ENCODE results near the gene ADIG.

ADIG gene

DNA sequence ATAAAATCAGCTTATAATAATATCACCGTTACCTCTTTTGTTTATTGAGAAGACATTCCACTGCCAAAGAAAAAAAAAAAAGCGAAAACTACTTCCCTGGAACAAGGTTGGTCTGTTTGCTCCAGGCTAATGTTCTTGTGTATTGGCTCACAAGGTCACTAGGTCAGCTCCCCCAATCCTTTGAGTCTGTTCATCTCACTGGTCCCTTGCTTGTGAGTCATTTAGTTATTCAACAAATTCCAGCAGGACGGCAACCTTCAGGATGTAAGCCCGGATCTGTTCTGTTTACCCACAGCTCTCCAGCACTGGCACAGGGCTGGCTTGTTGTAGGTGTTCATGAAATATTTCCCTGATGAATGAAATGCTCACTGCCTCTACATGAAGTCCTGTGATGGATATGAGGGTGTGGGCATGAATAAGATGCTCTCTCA is 23.9 kb downstream of the ADIG start:
- Mint-ChIP-seq H3K36me3 (ENCODE audit: low read depth) (no peaks in the 10 kb centered on the region), H3K4me3 (no peak overlapping the region), H3K4me1 (ENCODE audit: low read depth) (peaks cover 6% of the 10 kb centered on the region), H3K9me3 (no peaks in the 10 kb centered on the region), H3K27me3 (peaks cover 63% of the 10 kb centered on the region), H3K27ac (no peak overlapping the region)

DNA sequence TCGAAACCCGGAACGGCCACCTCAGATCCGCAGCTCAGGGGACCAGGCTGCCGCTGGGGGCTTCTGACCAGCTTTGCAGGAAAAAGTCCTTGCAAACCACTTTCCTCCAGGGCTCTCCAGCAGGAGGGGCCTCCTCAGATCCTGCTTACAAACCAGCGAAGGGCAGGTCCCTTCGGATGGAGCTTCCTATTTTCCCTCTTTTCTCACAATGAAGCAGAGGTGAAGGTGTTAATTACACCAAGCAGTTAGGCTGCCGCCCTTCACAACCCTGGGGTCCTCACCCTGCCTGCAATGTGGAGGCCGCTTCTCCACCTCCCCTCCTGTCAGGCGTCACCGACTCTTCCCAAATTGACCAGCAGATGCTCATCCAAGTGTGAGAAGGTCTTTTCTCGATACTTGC is 26.4 kb downstream of the ADIG start:
- no peaks in the 10 kb centered on the region for H3K36me3 Mint-ChIP-seq (ENCODE audit: low read depth)
- peaks cover 48% of the 10 kb centered on the region for H3K27me3 Mint-ChIP-seq
- H3K4me3 Mint-ChIP-seq: no peak overlapping the region
- H3K27ac Mint-ChIP-seq: no peak overlapping the region
- H3K9me3 Mint-ChIP-seq: no peaks in the 10 kb centered on the region
- no peaks in the 10 kb centered on the region for H3K4me1 Mint-ChIP-seq (ENCODE audit: low read depth)

DNA sequence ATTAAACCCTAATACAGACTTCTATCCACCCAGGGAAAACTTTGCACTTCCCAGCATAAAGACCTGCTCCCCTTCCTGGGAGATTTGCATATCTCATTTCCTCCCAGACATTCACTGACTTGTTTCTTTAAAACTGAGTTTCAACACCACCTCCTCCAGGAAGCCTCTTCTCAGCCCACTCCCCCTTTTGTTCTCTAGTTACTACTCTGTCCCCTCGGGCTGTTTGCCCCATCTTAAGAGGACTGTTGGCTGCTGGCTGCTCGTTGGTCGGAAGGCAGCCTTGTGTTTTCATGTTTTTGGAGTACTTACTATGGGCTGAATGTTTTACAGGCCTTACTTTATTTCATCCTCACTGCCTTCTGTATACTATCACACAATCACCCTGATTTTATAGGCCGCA is 27.2 kb downstream of the ADIG start:
- no peak overlapping the region for H3K4me3 Mint-ChIP-seq
- H3K27ac Mint-ChIP-seq: no peak overlapping the region
- H3K36me3 Mint-ChIP-seq (ENCODE audit: low read depth): no peaks in the 10 kb centered on the region
- peaks cover 47% of the 10 kb centered on the region for H3K27me3 Mint-ChIP-seq
- H3K4me1 Mint-ChIP-seq (ENCODE audit: low read depth): no peaks in the 10 kb centered on the region
- no peaks in the 10 kb centered on the region for H3K9me3 Mint-ChIP-seq

DNA sequence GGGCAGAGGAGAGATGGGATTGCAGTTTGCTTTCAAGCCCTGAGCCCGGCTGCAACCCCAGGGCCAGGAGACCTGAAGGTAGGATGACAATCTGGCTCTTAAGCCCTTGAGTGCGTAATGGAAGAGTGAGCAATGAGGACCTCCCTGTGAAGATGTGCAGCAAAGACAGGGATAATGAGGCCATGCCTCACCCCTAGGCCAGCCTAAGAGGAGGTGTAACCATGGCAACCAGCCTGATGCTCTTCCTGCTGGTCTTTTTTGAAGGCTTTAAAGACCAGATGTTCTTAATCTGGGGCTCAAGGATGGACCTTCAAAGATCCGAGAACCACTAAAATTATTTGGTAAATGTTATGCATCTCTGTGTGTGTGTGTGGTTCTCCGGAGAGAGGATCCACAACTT is 28.8 kb downstream of the ADIG start:
- Mint-ChIP-seq H3K36me3 (ENCODE audit: low read depth) (no peaks in the 10 kb centered on the region), H3K4me1 (ENCODE audit: low read depth) (no peaks in the 10 kb centered on the region), H3K9me3 (no peaks in the 10 kb centered on the region), H3K27me3 (peaks cover 39% of the 10 kb centered on the region), H3K4me3 (no peak overlapping the region), H3K27ac (no peak overlapping the region)

DNA sequence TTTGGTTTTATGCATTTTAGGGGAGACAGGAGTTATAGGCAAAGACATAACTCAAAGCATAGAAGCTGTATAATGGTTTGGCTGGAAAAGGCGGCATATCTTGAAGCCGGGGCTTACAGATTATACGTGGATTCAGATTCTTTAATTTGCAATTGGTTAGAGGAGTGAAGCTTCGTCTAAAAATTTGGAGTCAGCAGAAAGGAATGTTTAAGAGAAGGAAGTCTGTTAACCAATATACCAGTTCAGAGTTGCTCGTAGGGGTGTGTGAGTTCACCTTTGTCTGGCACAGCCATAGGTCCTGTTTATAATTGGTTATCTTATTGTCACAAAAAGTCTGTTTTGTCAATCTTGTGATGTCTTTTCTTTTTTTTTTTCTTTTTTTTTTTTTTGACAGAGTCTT is 29.5 kb downstream of the ADIG start:
- H3K36me3 Mint-ChIP-seq (ENCODE audit: low read depth): no peaks in the 10 kb centered on the region
- H3K27ac Mint-ChIP-seq: no peak overlapping the region
- H3K9me3 Mint-ChIP-seq: no peaks in the 10 kb centered on the region
- no peak overlapping the region for H3K4me3 Mint-ChIP-seq
- H3K27me3 Mint-ChIP-seq: peaks cover 35% of the 10 kb centered on the region
- H3K4me1 Mint-ChIP-seq (ENCODE audit: low read depth): no peaks in the 10 kb centered on the region

DNA sequence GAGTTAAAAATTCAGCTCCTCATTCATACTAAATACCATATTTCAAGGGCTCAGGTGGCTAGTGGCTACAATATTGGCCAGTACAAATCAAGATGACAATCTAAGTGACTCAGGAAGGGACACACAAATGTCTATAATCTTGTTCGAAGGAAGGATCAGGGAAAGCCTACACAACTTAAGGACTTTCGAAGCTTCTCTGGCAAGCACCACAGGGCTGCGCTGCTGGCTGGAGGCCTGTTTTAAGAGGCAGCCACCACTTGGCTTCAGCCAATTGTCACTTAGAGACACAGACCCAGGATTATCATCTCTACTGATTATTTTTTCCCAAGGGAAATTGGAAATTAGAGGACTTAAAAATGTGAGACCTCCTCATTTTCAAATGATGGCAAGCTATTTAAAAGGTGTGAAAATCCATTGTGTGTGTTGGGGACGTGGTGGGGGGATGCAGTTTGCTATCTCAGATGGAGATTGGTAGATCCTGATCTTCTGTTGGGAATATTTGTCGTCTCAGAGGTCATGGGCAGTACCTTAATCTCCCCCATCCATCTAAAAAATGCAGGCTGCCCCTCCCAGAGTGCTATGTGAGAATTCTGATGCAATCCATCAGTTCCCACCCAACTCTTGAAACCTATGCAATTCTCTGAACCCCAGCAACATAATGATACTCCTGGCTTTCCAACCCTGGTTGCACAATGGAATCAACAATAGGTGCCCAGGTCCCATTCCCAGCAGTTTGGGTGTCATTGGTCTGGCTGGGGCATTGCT is 31.9 kb downstream of the ADIG start:
- H3K4me1 Mint-ChIP-seq (ENCODE audit: low read depth): no peaks in the 10 kb centered on the region
- no peaks in the 10 kb centered on the region for H3K9me3 Mint-ChIP-seq
- no peaks in the 10 kb centered on the region for H3K36me3 Mint-ChIP-seq (ENCODE audit: low read depth)
- no peak overlapping the region for H3K4me3 Mint-ChIP-seq
- peaks cover 21% of the 10 kb centered on the region for H3K27me3 Mint-ChIP-seq
- H3K27ac Mint-ChIP-seq: no peak overlapping the region

DNA sequence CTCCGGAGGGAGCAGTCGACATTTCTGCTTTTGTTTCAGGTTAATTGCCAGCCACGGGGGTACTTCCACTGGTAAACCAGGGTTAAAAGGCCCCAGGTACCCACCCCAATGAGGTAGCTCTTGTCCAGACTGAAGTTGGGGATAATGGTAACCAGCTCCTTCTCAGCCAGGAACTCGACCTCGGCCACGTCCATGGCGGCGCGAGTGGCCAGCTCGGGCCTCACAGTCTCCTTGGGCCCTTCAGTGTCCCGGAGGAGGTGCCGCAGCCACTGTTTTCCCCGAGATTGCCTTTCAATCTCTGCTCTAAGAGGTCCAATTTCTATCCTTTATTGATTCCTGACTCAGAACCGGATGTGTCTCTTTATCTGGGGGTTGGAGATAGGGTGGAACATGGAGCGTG is 34.3 kb downstream of the ADIG start:
- Mint-ChIP-seq H3K36me3 (ENCODE audit: low read depth) (no peaks in the 10 kb centered on the region), H3K4me3 (no peak overlapping the region), H3K27ac (no peak overlapping the region), H3K9me3 (no peaks in the 10 kb centered on the region), H3K27me3 (peaks cover 24% of the 10 kb centered on the region), H3K4me1 (ENCODE audit: low read depth) (no peaks in the 10 kb centered on the region)

DNA sequence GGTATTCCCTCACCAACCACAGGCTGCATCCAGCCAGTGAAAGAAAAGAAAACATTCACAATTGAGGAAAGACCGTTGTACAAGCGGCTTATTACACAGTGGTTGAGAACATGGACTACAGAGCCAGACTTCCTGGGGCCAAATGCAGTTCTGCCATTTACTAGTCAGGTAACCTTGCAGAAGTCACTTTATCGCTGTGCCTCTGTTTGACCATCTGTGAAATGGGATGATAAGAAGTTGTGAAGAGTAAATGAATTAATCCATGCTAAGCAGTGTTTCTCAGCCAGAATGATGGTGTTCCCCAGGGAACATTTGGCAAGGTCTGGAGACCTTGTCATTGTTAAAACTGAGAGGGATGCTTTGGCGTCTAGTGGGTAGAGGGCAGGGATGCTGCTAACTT is 35.5 kb downstream of the ADIG start:
- Mint-ChIP-seq H3K9me3 (no peaks in the 10 kb centered on the region), H3K27me3 (peaks cover 29% of the 10 kb centered on the region), H3K4me3 (no peak overlapping the region), H3K4me1 (ENCODE audit: low read depth) (no peaks in the 10 kb centered on the region), H3K36me3 (ENCODE audit: low read depth) (no peaks in the 10 kb centered on the region), H3K27ac (no peak overlapping the region)

DNA sequence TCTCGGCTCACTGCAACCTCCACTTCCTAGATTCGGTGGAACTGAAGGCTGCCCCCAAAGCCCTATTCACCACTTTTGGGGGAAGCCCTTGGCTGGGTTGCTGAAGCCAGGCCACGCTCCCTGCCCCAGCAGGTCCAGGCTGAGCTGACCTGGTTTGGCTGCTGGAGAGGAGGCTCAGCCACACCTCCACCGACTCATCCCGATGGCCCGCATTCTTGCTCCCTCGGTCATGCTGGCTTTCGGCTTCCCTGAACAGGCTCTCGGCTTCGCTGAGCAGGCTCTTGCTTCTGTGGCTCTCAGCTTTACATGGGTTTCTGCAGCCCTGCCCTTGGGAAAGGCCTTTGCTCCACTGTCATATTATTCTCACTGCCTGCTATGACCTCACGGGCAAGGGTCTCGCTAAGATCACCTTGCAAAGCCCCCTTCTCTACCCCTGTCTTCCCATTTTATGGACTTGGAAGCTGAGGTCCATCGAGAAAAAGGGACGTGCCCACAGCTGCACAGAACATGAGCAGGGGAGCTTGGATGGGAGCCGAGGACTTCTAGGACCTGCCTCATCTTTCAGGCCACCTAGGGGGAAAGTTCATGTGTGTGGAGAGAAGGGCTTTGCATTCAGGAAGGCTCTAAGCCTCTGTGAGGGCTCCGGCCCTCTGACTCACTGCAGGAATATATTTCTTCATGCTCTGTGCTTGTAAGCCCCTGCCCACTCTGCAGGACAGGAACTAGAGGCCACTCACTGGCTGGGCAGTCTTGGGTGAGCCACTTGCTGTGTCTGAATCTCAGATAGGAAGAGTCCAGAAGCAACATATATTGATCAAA is 36.2 kb downstream of the ADIG start:
- no peaks in the 10 kb centered on the region for H3K36me3 Mint-ChIP-seq (ENCODE audit: low read depth)
- no peak overlapping the region for H3K27ac Mint-ChIP-seq
- H3K4me3 Mint-ChIP-seq: no peak overlapping the region
- no peaks in the 10 kb centered on the region for H3K9me3 Mint-ChIP-seq
- H3K27me3 Mint-ChIP-seq: peaks cover 29% of the 10 kb centered on the region
- no peaks in the 10 kb centered on the region for H3K4me1 Mint-ChIP-seq (ENCODE audit: low read depth)

DNA sequence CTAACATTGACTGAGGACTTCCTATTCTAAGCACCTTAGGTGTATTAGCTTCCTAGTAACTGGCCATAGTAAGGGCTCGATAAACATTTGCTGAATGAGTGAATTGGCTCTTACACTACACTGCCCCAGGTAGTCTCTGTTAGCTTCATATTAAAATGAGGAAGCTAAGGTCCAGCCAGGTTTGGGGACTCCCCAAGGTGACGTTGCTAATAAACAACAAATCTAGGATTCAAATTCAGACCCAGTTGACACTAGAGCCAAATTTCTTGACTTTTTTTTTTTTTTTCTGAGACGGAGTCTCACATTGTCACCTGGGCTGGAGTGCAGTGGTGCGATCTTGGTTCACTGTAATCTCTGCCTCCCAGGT is 36.8 kb downstream of the ADIG start:
- H3K4me1 Mint-ChIP-seq (ENCODE audit: low read depth): no peaks in the 10 kb centered on the region
- no peak overlapping the region for H3K27ac Mint-ChIP-seq
- peaks cover 24% of the 10 kb centered on the region for H3K27me3 Mint-ChIP-seq
- H3K4me3 Mint-ChIP-seq: no peak overlapping the region
- H3K36me3 Mint-ChIP-seq (ENCODE audit: low read depth): no peaks in the 10 kb centered on the region
- no peaks in the 10 kb centered on the region for H3K9me3 Mint-ChIP-seq

DNA sequence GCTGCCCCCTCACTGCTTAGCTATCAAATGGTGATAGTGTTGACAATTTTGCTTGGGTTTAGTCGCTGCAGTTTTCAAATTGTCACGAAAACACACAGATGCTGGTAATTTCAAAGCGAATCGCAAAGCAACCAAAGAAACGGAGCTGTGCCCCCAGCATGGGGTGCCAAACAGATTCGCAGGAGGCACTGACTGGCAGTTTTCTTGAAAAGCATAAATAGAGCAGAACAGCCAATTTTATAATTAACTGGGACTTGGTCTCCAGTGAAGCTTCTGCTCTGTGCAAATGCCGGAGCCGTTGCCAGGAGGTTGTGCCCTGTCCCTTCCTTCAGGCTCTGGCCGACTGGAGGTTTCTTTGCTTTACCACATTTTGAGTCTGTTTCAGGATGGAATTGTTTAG is 39.4 kb downstream of the ADIG start:
- no peak overlapping the region for H3K27ac Mint-ChIP-seq
- no peak overlapping the region for H3K4me3 Mint-ChIP-seq
- H3K27me3 Mint-ChIP-seq: peaks cover 18% of the 10 kb centered on the region
- no peaks in the 10 kb centered on the region for H3K36me3 Mint-ChIP-seq (ENCODE audit: low read depth)
- no peaks in the 10 kb centered on the region for H3K9me3 Mint-ChIP-seq
- H3K4me1 Mint-ChIP-seq (ENCODE audit: low read depth): no peaks in the 10 kb centered on the region

DNA sequence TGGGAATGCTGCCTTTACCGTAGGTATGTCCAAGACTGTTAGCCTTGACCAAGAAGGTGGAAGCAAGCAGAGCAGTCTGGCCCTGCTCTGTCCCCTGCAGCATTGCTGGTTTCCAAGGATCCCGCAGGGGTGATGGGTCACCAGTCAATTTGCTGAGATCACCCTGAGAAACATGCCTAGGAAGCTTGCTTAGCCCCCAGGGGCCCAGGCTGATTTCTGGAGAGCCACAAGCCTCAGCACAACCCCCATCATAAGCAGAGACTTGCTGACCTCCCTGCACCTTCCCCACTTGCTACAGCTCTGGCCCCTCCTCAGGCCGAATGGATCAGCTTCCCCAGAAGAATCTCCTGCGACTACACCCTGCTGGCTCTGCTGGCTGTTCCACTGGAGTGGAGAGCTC is 42.1 kb downstream of the ADIG start:
- Mint-ChIP-seq H3K4me1 (ENCODE audit: low read depth) (no peaks in the 10 kb centered on the region), H3K4me3 (no peak overlapping the region), H3K9me3 (no peaks in the 10 kb centered on the region), H3K27me3 (peaks cover 18% of the 10 kb centered on the region), H3K36me3 (ENCODE audit: low read depth) (no peaks in the 10 kb centered on the region), H3K27ac (no peak overlapping the region)

DNA sequence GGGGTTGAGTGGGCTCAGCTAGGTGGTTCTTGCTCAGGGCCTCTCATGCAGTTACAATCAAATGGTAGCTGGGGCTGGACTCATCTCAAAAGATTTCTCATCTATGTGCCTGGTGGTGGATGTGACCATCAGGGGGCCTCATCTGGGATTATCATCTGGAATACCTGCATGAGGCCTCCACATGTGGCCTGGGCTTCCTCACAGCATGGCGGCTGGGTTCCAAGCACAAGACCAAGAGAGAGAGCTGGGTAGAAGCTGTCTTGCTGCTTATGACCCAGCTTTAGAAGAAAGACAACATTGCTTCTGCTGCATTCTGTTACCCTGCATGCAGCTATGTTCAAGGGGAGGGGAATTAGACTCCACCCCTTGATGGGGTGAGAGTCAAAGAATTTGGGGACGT is 43.1 kb downstream of the ADIG start:
- H3K36me3 Mint-ChIP-seq (ENCODE audit: low read depth): no peaks in the 10 kb centered on the region
- H3K4me3 Mint-ChIP-seq: no peak overlapping the region
- no peaks in the 10 kb centered on the region for H3K9me3 Mint-ChIP-seq
- no peak overlapping the region for H3K27ac Mint-ChIP-seq
- H3K4me1 Mint-ChIP-seq (ENCODE audit: low read depth): no peaks in the 10 kb centered on the region
- peaks cover 10% of the 10 kb centered on the region for H3K27me3 Mint-ChIP-seq

DNA sequence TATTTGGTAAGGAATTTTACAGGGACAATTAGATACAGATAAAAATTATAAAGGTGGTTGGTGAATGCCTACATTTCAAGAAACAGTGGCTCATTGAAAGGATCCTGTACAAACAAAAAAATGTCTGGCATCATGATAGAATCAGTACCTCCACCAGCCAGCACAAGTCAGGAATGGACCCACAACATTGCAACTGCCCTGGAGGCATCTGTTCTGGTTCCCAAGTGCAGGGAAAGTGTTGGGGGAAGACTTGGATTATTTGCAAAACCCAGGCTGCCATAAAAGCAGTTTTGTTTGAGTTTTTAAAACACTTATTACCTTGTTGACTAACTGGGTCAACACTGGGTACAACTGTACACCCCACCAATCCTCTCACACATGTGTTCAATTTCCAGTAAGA is 44.9 kb downstream of the ADIG start:
- Mint-ChIP-seq H3K4me1 (ENCODE audit: low read depth) (no peaks in the 10 kb centered on the region), H3K27me3 (peaks cover 9% of the 10 kb centered on the region), H3K9me3 (no peaks in the 10 kb centered on the region), H3K27ac (no peak overlapping the region), H3K36me3 (ENCODE audit: low read depth) (no peaks in the 10 kb centered on the region), H3K4me3 (no peak overlapping the region)

DNA sequence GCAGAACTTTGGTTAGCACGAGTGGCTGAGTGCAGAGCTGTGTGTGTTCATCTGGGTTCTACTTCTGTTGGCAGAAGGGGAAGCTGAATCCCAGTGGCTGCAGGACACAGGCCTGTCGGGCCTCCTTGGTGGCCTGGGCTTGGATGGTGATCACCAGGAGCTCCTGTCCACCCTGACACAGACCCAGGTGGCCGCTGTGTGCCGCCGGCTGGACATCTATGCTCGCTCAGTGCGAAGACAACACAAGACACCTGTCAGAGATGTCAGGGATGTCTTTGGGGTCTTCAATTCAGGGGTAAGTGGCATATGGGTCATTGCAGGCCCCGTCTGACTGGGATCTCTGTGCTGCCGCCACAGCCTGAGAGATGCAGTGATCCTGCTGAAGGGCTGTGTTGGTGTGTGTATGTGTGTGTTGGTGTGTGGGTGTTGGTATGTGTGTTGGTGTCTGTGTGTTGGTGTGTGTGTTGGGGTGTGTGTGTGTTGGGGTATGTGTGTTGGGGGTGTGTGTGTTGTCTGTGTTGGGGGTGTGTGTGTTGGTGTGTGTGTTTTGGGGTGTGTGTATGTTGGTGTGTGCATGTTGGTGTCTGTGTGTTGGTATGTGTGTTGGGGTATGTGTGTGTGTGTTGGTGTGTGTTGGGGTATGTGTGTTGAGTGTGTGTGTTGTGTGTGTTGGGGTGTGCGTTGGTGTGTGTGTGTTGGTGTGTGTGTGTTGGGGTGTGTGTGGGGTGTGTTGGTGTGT is 46.1 kb downstream of the ADIG start:
- Mint-ChIP-seq H3K4me1 (ENCODE audit: low read depth) (peaks cover 5% of the 10 kb centered on the region), H3K27me3 (peaks cover 4% of the 10 kb centered on the region), H3K27ac (no peak overlapping the region), H3K36me3 (ENCODE audit: low read depth) (no peaks in the 10 kb centered on the region), H3K9me3 (no peaks in the 10 kb centered on the region), H3K4me3 (no peak overlapping the region)

Measured in stimulated activated naive CD8-positive, alpha-beta T cell treated with anti-CD3 and anti-CD28 coated beads, Interleukin-15, Interleukin-2, amounts not matched to agents 100 ng/mL and 50 ng/mL, for 24 hours (primary cell).